GM19240 (cell line): ENCODE data around the gene KRT33A.
"Not testable (repeated sequence)": the region's sequence is repeated elsewhere in the genome, so short reads cannot be mapped to it uniquely, and the experiment has no call there.

Experiments
- DNase-seq: peaks from one replicate; pipeline ENCODE4 v3.0.0; 2011; ENCODE audit warnings: low spot score; ENCODE audit not compliant: insufficient read length

The KRT33A gene

DNA sequence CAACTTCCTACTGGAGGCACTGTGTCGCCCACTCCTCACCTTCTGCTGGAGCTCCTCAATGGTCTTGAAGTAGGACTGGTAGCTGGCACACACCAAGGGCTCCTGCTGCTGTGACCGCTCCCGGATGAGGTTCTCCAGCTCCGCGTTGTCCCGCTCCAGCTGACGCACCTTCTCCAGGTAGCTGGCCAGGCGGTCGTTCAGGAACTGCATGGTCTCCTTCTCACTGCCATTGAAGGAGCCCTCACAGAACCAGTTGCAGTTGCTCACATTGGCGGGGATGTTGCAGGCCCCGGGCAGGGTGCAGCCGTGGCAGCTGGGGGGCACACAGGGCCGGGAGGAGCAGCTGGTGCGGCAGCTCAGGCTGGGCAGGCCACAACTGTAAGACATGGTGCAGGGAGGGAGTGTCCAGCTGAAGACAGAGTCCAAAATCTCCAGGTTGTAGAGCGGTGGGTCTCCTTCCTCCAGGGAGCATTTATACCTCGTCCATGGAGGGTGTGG is at the start of gene KRT33A:
TSS of gene KRT33A (minus strand) at position 448 of the 498 bp plus-strand sequence. CDS start at position 387, 61 bp downstream.
- DNase-seq: not testable (repeated sequence)

- no peak for DNase-seq
These were observed 46.5 kb upstream of the KRT33A start, which contains the start of gene KRT31 for GRCh38 chr17:41396996-41397660. Gene KRT31, minus strand, starts transcription at chr17:41397608. Its CDS starts 69 bp downstream, at chr17:41397539.

DNA sequence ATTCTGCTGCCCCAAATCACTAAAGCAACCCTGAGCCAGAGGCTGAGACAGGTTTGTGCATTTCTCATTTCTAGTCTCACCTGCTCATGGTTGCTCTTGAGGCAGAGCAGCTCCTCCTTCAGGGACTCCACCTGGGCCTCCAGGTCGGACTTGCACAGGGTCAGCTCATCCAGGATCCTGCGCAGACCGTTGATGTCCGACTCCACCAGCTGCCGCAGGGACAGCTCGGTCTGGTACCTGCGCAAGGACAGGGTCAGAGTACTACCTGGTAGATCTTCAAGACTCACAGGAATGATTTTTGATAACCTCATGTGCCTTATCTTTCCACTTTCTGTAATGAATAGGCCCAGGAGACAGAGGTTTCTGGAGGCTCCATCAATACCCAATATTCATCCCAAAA is 45.7 kb upstream of the KRT33A start:
- DNase-seq: no peak

GRCh38 chr17:41395611-41396010 is 45.0 kb upstream of the KRT33A start:
- DNase-seq: no peak

GRCh38 chr17:41395044-41395443 is 44.4 kb upstream of the KRT33A start:
- not testable (repeated sequence) for DNase-seq

- DNase-seq: no peak
These were observed 43.8 kb upstream of the KRT33A start for GRCh38 chr17:41394254-41394996.

DNA sequence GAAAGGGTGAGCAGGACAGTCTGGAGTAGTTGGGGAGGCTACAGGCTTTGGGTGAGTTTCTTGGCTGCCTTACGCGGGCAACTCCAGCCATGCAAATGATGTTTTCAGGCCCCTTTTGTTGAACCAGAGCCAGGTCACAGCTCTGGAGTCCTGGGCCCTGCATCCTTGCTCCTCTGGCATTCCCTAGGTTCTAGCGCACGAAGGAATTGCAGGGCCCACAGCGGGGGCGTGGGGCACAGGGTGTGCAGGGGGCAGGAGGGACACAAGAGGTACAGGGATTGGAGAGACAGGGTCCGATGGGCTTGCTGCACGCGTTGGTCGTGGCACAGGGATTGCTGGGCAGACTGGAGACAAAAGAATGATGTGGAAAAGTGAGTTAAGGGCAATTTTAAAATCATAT is 43.2 kb upstream of the KRT33A start:
- DNase-seq: no peak

DNA sequence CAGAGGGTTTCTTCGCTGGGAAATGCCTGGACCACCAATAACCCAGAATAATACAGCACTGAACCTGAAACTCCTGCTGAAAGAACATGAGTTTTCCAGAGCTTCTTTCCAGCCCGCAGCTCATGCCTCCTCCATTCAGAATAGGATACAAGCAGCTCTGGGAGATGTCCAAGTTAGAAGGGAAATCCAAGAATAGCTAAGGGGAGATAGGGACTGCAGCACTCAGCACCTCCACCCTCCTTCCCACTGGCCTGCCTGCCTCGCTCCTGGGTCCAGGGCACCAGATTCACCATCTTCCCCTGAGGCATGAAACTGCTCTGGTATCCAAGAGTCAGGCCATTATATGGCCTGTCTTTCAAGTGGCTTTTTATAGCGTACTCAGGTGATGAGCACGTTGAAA is 42.7 kb upstream of the KRT33A start:
- DNase-seq: no peak

DNA sequence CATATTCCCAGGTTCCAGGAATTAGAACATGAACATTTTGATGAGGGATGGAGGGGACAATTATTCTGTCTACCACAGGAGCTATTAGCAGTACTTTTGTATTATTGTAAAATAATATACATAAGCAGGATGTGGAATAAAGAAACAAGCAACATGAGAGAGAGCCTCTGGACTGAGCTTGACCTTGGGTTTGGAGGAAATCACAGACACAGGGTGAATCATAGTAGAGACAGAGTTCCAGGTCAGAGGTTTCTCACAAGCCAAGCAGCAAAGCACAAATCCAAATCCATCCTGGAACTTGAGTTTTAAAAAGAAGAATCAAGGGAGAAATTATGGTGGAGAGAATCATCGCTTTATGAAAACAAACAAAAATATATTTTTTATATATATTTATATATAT is 41.6 kb upstream of the KRT33A start:
- no peak for DNase-seq

DNA sequence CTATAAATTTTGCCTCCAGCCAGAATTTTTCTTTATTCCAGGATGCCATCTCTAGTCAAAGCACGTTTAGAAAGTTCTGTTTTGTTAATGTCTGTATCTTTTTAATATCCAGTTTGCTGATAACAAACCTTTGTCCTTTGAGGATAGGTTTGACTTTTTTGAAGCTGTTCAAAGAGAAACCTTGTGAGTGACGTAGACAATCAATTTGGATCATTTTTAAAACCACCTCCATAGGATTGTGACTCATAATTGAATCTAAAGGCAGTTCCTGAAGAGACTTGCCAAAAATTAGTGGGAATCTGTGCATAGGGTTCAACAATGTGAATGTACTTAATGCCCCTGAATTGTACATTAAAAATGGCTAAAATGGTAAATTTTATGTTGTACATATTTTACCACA is 40.9 kb upstream of the KRT33A start:
- DNase-seq: no peak

DNA sequence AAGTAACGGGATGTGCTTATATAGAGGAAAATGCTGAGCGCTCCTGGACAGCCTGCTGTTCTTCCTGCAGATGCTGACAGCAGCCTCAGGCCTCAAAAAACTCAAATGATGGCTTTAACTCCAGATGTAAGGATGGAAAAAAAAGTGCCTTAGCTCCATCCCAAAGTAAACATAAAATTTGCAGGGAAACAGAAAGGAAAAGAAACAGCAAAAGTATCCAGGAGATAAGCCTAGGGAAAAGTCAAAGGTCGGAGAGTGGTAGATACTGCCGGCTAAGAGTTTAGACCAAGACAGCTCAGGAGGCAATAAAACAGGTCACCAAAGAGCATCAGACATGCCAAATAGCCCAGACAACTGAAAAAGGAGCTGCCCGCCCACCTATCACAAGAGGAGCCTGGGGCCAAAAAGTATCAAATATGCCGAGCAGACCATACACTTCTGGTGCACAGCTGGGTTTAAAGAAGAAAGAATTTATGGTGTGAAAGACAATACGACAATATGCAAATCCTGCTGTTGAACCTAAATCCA is 39.8 kb upstream of the KRT33A start:
- DNase-seq: no peak

- no peak for DNase-seq
These were observed 37.0 kb upstream of the KRT33A start for GRCh38 chr17:41387670-41388069.

GRCh38 chr17:41386227-41386626 is 35.6 kb upstream of the KRT33A start:
- DNase-seq: no peak

GRCh38 chr17:41383690-41384089 is 33.1 kb upstream of the KRT33A start:
- DNase-seq: no peak

GRCh38 chr17:41382394-41382793 is 31.8 kb upstream of the KRT33A start:
- DNase-seq: no peak

- DNase-seq: not testable (repeated sequence)
These were observed 31.3 kb upstream of the KRT33A start, which contains the start of gene KRT34 for GRCh38 chr17:41381943-41382342. Gene KRT34, minus strand, starts transcription at chr17:41382306. Its CDS starts 60 bp downstream, at chr17:41382246.

- DNase-seq: not testable (repeated sequence)
These were observed 29.5 kb upstream of the KRT33A start for GRCh38 chr17:41380091-41380490.

DNA sequence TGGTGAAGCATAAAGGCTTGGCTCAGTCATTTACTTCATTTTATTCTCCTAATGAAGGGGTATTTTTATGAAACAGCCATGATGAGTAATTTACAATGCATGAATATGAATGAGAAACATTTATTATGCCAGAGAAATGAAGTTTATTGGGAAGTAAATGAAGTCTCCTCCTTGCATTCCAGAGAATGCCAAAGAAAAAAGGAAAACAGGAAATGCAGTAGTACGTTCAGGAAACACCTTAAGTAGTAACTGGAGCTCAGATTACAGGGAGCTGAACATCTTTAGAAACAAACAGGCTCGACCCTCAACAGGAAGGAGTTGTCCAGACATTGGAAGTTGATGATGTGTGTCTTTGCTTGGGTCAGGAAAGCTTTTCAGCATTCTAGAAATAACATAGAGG is 26.9 kb upstream of the KRT33A start:
- DNase-seq: no peak

- no peak for DNase-seq
These were observed 19.1 kb upstream of the KRT33A start, which contains the start of gene KRT33B for GRCh38 chr17:41369713-41370112. Gene KRT33B, minus strand, starts transcription at chr17:41369813. Its CDS starts 63 bp downstream, at chr17:41369750.

- no peak for DNase-seq
These were observed 18.4 kb upstream of the KRT33A start for GRCh38 chr17:41369023-41369422.

GRCh38 chr17:41367426-41368075 is 16.9 kb upstream of the KRT33A start:
- DNase-seq: no peak

DNA sequence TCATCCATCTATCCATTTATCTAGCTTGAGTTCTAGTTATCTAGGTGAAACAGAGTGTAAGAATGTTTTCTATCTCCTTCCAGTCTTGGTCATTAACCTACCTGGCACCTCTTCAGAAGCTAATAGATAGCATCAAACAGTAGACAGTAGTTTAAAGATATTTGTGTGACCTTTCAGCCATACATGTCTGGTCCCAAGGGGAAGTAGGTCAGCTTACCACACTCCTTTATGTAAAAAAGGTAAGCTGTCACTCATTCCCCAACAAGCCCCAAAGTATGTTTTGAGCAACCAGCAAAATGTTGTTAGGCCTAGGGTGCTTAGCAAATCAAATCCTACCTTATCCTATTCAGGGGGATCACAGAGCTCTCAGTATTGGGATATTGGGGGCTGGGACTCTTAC is 15.4 kb upstream of the KRT33A start:
- DNase-seq: no peak
